Measurements from ENCODE around the gene PPM1D.

- TF ChIP-seq CTCF (tag by site-specific recombination; IDR thresholded peaks at IDR 0.05): no peak
- TF ChIP-seq, protein P1, sequence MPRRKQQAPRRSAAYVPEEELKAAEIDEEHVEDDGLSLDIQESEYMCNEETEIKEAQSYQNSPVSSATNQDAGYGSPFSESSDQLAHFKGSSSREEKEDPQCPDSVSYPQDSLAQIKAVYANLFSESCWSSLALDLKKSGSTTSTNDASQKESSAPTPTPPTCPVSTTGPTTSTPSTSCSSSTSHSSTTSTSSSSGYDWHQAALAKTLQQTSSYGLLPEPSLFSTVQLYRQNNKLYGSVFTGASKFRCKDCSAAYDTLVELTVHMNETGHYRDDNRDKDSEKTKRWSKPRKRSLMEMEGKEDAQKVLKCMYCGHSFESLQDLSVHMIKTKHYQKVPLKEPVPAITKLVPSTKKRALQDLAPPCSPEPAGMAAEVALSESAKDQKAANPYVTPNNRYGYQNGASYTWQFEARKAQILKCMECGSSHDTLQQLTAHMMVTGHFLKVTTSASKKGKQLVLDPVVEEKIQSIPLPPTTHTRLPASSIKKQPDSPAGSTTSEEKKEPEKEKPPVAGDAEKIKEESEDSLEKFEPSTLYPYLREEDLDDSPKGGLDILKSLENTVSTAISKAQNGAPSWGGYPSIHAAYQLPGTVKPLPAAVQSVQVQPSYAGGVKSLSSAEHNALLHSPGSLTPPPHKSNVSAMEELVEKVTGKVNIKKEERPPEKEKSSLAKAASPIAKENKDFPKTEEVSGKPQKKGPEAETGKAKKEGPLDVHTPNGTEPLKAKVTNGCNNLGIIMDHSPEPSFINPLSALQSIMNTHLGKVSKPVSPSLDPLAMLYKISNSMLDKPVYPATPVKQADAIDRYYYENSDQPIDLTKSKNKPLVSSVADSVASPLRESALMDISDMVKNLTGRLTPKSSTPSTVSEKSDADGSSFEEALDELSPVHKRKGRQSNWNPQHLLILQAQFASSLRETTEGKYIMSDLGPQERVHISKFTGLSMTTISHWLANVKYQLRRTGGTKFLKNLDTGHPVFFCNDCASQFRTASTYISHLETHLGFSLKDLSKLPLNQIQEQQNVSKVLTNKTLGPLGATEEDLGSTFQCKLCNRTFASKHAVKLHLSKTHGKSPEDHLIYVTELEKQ (tag by site-specific recombination; IDR thresholded peaks at IDR 0.05; ENCODE audit: borderline replicate concordance): no peak
- no peak for TF ChIP-seq TCF7L2 (IDR thresholded peaks at IDR 0.05; ENCODE audit: borderline replicate concordance, low read depth, low read length)
- no peak for TF ChIP-seq ZNF239 (tag by site-specific recombination; IDR thresholded peaks at IDR 0.05)
- TF ChIP-seq ZBTB21 (tag by site-specific recombination; IDR thresholded peaks at IDR 0.05): no peak
- TF ChIP-seq, protein P2, sequence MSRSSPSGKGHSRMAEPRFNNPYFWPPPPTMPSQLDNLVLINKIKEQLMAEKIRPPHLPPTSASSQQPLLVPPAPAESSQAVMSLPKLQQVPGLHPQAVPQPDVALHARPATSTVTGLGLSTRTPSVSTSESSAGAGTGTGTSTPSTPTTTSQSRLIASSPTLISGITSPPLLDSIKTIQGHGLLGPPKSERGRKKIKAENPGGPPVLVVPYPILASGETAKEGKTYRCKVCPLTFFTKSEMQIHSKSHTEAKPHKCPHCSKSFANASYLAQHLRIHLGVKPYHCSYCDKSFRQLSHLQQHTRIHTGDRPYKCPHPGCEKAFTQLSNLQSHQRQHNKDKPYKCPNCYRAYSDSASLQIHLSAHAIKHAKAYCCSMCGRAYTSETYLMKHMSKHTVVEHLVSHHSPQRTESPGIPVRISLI (tag by site-specific recombination; IDR thresholded peaks at IDR 0.05): no peak
- no peak for TF ChIP-seq ZNF585B (tag by site-specific recombination; IDR thresholded peaks at IDR 0.05)
- TF ChIP-seq ZBTB7A (tag by site-specific recombination; IDR thresholded peaks at IDR 0.05; ENCODE audit: low read depth): no peak
- TF ChIP-seq, protein P3, sequence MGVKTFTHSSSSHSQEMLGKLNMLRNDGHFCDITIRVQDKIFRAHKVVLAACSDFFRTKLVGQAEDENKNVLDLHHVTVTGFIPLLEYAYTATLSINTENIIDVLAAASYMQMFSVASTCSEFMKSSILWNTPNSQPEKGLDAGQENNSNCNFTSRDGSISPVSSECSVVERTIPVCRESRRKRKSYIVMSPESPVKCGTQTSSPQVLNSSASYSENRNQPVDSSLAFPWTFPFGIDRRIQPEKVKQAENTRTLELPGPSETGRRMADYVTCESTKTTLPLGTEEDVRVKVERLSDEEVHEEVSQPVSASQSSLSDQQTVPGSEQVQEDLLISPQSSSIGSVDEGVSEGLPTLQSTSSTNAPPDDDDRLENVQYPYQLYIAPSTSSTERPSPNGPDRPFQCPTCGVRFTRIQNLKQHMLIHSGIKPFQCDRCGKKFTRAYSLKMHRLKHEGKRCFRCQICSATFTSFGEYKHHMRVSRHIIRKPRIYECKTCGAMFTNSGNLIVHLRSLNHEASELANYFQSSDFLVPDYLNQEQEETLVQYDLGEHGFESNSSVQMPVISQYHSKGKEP (tag by site-specific recombination; IDR thresholded peaks at IDR 0.05): no peak
- no peak for TF ChIP-seq ZNF48 (tag by site-specific recombination; IDR thresholded peaks at IDR 0.05)
- TF ChIP-seq ZNF274 (IDR thresholded peaks at IDR 0.05; ENCODE audit: low read length): no peak
- TF ChIP-seq ZNF274 (tag by site-specific recombination; IDR thresholded peaks at IDR 0.05; ENCODE audit: borderline replicate concordance): no peak
- no peak for TF ChIP-seq MYNN (tag by site-specific recombination; IDR thresholded peaks at IDR 0.05; ENCODE audit: borderline replicate concordance)
- TF ChIP-seq, protein P4, sequence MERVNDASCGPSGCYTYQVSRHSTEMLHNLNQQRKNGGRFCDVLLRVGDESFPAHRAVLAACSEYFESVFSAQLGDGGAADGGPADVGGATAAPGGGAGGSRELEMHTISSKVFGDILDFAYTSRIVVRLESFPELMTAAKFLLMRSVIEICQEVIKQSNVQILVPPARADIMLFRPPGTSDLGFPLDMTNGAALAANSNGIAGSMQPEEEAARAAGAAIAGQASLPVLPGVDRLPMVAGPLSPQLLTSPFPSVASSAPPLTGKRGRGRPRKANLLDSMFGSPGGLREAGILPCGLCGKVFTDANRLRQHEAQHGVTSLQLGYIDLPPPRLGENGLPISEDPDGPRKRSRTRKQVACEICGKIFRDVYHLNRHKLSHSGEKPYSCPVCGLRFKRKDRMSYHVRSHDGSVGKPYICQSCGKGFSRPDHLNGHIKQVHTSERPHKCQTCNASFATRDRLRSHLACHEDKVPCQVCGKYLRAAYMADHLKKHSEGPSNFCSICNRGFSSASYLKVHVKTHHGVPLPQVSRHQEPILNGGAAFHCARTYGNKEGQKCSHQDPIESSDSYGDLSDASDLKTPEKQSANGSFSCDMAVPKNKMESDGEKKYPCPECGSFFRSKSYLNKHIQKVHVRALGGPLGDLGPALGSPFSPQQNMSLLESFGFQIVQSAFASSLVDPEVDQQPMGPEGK (tag by site-specific recombination; IDR thresholded peaks at IDR 0.05): no peak
- TF ChIP-seq ZNF133 (tag by site-specific recombination; IDR thresholded peaks at IDR 0.05): no peak
Measured at GRCh38 chr17:60679287-60679686, 79.3 kb downstream of the PPM1D start.

Measured in HEK293 (cell line).